ENCODE data around the gene MTMR2.
"Not testable (repeated sequence)": the region's sequence is repeated elsewhere in the genome, so short reads cannot be mapped to it uniquely, and the experiment has no call there.

Gene MTMR2

DNA sequence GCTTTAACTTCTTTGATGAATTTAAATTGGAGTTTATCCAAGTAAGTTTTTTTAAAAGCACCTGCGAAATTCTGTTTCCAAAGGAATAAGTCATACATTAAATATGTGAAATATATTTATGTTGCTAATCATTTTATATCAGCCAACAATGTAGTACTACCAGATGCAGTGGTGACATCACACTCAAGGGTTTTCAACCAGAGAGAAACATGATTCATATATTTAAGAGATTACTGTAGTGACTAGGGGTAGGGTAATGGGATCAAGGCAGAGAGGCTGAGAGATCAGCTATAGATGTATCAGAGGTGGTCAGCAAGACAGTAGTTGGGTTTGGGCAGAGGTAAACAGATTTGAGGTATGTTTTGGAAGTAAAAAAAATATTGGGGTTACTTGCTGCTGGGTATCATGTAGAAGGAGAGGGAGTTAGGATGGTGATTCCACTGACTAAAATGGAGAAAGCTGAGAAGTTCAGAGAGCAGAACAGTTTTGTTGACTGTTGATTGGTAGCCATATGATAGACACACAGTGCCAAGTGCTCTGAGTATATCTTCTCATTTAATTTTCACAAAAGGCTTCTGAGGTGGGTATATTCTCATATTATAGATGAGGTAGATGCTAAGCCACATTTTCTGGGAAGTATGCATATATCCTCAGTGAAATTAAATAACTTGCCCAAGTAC, 94.2 kb downstream of the MTMR2 start:
- no peak for DNase-seq (ENCODE audit: low read depth in 2 of 2, low spot score in 1 of 2)

DNA sequence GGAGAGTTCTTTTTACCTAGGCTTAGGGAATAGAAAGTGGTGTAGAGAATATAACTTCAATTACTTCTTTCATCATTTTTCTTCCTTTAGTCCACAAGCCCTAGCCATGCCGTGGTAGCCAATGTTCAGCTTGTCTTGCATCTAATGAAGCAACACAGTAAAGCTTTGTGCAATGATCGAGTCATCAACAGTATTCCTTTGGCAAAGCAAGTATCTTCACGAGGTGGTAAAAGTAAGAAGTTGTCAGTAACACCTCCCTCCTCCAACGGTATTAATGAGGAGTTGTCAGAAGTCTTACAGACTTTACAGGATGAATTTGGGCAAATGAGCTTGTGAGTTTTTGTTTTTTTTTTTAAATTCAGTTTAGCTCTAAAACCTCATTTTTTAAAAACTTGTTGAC, 96.2 kb downstream of the MTMR2 start:
- no peak for DNase-seq (ENCODE audit: low read depth in 2 of 2, low spot score in 1 of 2)

DNA sequence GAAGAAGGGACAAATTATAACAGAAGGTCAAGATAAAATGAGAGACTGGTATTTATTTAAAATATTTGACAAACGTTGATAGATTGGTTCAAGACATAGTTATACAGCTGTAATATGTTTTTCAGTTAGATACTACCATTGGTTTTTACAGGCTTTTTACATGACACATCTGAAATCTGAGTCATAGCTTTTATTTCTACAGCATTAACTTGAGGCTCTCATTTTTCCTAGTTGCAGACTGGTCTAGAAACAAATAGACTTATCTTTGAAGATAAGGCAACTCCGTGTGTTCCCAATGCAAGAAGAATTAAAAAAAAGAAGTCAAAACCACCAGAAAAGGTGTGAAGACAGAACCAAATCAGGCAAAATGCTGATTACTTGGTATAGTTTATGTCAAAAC, 102.3 kb downstream of the MTMR2 start:
- DNase-seq (ENCODE audit: low read depth in 2 of 2, low spot score in 1 of 2): no peak

DNA sequence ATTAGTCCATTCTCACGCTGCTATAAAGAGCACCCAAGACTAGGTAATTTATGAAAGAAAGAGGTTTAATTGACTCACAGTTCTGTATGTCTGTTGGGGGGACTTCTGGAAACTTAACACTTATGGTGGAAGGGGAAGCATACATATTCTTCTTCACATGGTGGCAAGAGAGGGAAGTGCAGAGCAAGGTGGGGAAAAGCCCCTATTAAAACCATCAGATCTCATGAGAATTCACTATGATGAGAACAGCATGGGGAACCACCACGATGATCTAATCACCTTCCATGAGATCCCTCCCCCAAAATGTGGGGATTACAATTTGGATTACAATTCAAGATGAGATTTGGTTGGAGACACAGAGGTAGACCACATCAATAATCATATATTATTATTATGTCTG, 107.9 kb downstream of the MTMR2 start:
- DNase-seq (ENCODE audit: low read depth in 2 of 2, low spot score in 1 of 2): no peak

DNA sequence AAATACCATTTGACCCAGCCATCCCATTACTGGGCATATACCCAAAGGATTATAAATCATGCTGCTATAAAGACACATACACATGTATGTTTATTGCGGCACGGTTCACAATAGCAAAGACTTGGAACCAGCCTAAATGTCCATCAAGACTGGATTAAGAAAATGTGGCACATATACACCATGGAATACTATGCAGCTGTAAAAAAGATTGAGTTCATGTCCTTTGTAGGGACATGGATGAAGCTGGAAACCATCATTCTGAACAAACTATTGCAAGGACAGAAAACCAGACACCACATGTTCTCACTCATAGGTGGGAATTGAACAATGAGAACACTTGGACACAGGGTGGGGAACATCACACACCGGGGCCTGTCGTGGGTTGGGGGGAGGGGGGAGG, 112.9 kb downstream of the MTMR2 start:
- DNase-seq (ENCODE audit: low read depth in 2 of 2, low spot score in 1 of 2): not testable (repeated sequence)

DNA sequence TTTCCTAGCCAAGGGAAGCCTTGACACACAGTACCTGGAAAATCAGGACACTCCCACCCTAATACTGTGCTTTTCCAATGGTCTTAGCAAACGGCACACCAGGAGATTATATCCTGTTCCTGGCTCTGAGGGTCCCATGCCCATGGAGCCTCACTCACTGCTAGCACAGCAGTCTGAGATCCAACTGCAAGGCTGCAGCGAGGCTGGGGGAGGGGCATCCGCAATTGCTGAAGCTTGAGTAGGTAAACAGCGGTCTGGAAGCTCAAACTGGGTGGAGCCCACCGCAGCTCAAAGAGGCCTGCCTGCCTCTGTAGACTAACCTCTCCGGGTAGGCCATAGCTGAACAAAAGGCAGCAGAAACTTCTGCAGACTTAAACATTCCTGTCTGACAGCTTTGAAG, 117.4 kb downstream of the MTMR2 start:
- DNase-seq (ENCODE audit: low read depth in 2 of 2, low spot score in 1 of 2): not testable (repeated sequence)

DNA sequence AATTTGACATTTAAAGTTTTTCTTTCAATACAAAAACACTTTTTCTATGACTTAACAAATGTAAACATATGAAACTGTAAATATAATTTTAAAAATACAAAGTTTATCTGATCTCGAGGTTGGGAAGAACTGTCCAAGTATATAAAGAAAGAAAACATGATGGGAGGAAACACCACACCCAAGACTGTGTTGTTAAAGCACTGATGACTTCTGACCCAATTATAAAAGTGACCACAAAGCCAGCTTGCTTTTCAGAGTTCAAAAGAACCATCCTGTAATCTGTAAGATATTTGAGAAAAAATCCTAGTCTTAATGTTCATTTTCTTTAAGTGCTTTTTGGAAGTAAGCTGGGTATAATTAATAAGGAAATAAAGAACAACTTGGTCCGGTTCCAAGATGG, 118.0 kb downstream of the MTMR2 start:
- no peak for DNase-seq (ENCODE audit: low read depth in 2 of 2, low spot score in 1 of 2)

DNA sequence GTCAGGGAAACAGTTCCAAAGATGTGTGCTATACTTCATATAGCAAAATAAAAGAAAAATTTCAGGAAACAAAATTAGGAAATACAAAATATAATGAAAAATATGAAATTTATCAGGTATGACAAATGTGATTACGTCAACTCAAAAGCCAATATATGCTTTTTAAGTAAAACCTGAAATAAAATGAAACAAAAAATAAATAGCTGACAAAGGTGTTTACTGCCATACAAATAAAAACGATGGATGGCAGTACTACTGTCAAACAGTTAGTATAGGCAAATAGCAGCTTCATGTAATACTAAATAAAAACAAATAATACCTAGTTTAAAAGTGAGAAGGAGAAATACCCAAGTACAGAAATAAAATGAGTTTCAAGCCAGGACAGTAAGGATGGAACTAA, 119.9 kb downstream of the MTMR2 start:
- DNase-seq (ENCODE audit: low read depth in 2 of 2, low spot score in 1 of 2): no peak

DNA sequence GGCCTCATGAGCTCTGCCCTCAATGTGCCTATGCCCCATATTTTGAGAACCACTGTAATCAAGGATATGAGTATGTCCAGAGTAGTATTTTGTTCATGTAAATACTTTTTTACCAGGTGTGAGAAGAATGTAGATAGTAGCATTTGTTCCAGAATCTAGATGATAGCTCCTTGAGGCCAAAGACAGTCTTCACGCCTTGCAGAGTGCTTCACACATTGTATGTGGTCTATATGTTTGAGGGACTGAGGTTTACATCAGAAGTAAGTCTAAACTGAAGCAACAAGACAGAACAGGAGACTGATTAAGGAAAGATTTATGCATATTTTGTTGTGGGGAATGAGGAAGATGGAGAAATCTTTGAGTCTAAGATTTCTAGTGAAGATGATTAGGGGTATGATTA, 121.1 kb downstream of the MTMR2 start:
- DNase-seq (ENCODE audit: low read depth in 2 of 2, low spot score in 1 of 2): no peak

DNA sequence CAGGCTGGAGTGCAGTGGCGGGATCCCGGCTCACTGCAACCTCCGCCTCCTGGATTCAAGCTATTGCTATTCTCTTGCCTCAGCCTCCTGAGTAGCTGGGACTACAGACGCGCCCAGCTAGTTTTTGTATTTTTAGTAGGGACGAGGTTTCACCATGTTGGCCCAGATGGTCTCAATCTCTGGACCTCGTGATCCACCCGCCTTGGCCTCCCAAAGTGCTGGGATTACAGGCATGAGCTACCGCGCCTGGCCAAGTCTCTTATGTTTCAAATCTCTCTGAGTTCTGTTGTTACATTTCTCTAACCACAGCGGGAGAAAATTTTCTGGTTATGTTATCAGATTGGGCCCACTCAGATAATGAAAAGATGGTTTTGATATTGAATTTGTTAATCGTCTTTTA, 123.5 kb downstream of the MTMR2 start:
- no peak for DNase-seq (ENCODE audit: low read depth in 2 of 2, low spot score in 1 of 2)

DNA sequence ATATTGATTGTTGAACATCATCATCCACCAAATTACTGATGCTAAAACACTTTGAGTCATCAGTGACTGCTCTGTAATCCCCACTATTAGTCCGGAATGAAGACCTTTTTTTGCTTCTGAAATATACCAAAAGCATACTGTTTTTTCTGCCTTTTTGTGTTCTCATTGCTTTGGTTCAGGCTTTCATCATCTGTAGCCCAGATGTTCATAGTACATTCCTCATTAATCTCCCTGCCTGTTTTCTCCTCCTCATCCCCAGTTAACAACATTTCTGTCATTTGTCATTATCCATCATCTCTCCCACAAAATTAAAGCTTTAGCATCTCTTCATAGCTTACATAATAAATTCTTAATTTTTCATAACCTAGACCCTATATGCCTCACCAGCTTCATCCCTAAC, 124.4 kb downstream of the MTMR2 start:
- no peak for DNase-seq (ENCODE audit: low read depth in 2 of 2, low spot score in 1 of 2)

DNA sequence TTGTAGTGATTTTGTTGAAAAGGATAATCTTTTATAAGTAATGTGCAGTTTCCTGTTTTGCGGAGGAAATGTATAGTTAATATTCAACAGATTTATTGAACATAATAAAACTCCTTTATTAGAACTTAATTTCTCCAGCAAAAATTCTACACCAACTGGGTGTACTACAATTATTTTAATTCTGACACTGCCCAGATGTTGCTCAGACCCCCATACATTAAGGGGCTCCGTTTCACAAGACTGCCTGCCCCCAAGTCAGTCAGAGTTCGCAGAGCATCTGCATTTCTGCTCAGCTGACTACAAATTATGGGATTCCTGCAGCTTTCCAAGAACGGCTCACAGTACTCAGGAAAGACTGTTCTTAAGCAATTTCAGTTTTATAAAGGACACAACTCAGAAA, 127.4 kb downstream of the MTMR2 start:
- DNase-seq (ENCODE audit: low read depth in 2 of 2, low spot score in 1 of 2): no peak

DNA sequence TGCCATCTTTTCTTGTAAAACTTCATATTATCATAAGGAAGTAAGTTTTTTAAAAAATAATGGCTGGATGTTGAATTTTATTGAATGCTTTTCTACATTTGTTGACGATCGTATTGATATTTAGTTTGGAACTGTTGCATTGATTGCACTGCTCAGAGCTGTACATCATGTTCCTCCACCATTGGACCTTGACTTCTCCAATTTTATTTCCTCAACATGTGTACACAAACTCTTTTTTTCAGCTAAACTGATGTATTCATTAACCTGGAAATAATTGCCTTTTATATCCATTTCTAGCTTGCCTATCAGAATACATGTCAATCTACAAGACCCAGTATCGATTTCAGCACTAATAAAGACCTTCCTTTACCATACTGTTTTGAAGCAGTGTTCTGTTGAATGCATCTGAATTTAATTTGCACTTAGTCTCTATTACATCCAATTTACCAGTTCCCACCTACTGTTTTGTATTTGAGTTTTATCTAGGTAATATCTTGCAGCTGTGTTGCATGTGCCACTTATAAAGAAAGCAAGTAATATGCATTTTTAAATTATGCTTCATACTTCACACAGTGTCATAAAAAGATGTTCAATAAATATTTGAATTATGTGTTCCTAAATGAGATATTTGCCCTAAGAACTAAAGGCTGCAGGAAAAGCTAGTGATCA, 128.1 kb downstream of the MTMR2 start:
- no peak for DNase-seq (ENCODE audit: low read depth in 2 of 2, low spot score in 1 of 2)

DNA sequence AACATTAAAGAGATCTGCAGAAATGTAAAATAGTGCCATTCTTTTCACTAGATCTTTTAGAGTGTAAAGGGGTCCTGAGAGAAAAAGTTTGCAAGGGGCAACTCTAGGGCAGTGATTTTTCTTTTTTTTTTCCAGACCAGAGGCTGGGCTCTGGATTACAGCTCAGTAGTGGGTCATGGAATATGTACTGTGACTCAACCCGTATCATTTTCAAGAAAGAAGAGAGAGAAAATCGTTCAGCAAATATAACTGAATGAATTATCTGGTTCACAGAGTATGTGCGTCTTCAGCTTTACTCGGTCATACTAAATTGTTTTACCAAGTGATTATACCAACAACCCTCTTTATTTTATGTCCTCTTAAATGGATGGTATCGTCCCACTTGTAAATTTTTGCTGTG, 129.8 kb downstream of the MTMR2 start:
- DNase-seq (ENCODE audit: low read depth in 2 of 2, low spot score in 1 of 2): no peak

DNA sequence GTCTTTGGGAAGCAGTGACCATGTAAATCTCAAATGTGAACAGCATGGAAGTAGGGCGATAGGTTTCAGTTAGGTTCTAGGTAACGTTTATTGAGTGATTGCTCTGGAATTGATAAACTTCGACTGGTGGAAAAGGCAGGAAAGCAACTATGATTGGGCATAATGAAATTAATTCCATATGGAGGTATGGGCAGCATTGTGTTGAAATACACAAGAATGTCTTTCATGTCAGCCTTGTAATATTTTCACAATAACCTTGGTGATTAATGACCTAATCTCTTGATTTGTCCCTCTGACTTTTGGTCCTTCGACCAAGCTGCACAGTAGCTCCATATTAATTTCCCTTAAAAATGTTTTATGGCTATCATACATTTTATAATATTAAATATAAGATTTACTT, 130.8 kb downstream of the MTMR2 start:
- DNase-seq (ENCODE audit: low read depth in 2 of 2, low spot score in 1 of 2): no peak

DNA sequence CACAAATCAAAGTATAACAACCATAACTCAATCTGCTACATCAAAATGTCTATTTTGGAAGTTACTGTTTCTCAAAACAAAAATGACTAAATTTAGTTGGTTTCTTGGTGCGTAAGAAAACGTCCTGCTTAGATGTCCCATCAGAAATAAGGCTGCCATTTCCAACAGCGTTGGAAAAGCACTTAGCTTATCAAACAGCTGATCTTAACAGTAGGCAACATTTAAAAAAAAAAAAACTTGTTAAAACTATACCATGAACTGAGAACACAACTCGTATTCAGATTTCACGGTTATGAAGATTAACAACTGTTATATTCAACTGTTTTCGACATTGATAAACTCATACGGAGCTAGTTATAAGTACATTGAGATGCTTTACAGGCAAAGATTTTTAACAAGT, 131.2 kb downstream of the MTMR2 start:
- no peak for DNase-seq (ENCODE audit: low read depth in 2 of 2, low spot score in 1 of 2)

DNA sequence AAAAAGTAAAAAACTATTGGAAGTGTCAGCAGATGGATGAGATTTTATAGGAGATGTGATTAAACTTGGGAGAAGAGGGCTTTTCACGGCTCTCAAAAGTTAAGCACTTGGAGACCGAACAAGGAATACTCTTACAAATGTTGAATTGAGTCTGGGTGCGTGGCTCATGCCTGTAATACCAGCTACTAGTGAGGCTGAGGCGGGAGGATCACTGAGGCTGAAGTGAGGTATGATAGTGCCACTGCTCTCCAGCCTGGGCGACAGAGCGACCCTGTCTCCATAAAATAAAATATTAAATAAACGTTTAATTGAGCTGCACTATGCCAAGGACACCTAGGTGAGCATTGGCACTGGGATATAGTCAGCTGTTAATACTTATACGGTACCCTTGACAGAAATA, 131.7 kb downstream of the MTMR2 start:
- no peak for DNase-seq (ENCODE audit: low read depth in 2 of 2, low spot score in 1 of 2)

DNA sequence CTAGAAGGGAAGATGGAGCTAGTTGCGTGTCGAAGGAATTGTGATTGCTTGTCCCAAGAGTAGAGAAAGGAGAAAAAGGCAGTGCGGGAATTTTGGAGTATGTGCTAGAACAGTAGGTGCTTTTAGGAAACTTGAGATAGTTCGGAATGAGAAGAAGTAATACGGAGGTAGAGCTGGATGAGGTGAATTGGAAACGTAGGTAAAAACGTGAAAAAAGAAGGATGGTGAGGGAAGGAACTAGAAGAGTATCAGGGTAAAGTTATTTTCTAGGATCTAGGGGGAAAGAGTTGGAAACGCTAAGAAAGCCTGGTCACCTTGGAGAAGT, 132.2 kb downstream of the MTMR2 start:
- DNase-seq (ENCODE audit: low read depth in 2 of 2, low spot score in 1 of 2): no peak

DNA sequence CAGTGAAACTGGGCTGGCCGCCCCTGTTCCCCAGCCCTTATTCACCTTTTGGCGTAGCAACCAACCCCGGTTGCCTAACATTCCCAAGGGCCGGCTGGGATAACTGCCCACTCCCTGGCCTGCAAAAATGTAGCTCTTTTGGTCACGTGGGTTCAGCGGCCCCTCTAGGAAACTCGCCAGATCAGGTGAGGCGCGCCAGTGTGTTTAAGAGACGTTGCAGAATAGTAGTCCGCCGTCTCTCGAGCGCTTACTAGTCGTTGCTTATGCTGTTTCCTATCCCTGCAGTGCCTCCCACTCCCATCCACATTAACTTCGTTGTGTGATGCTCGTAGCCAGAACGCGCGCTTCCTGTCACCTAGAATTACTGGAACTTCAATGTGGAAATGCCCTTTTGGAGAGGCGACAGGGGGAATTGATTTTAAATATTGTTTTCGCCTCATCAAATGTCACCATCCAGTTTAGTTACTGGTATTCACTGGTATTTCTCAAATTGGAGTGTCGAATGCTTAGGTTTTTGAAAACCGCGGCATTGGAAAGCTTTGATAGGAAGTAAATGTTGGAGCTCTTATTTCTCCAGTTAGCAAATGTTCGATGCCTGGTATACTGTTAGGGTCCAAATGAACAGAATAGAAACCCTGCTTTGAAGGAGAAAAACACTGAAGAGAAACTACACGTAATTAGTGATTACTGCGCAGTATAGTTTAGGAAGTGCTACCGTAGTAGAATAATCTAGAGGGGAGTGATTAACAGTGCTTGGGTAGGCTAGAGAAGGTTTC, 132.8 kb downstream of the MTMR2 start:
- DNase-seq (ENCODE audit: low read depth in 2 of 2, low spot score in 1 of 2): peak in 1 of 2 donors; percentile 27

DNA sequence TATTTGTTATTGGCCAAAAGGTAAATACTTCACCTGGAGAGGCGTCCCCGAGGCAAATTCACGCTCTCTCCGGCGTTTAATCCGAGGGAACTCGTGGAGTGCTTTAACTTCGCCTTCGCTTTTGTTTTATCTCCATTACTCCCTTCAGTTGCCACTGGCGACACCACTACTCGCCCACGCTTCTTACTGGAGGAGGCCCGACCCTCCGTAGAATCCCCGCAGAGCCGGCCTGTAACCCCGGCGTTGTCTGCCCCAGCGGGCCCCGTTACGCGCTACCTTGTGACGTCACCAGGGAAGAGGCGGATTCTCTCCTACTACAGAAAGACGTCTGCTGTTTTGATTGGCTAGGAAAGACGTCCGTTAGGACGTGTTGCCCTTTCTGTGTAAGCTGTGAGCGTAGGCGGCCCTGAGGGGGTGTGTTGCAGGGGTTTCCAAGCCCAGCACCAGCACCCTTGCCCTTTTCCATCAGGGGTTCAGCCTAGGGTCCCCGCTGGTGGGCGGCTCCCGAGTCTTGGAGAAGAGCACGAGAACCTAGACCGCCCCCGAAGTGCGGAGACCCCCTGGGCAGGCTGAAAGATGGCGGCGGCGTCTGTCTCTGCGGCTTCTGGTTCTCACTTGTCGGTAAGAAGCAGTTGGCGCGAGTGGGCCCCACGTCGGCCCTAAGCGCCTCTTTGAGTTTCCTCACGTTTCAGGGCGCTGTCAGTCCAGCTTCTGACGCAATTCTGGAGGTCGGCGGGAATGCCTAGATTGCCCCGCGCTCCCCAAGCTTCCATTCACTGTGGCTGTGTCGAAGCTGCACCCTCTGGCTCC, 133.6 kb downstream of the MTMR2 start, which contains the start of gene CEP57:
Gene CEP57 (plus strand): TSS at position 376 of the 810 bp plus-strand sequence. CDS start 201 bp downstream, at position 577.
- peak; percentile 85 to 88 for DNase-seq (ENCODE audit: low read depth in 2 of 2, low spot score in 1 of 2)

DNA sequence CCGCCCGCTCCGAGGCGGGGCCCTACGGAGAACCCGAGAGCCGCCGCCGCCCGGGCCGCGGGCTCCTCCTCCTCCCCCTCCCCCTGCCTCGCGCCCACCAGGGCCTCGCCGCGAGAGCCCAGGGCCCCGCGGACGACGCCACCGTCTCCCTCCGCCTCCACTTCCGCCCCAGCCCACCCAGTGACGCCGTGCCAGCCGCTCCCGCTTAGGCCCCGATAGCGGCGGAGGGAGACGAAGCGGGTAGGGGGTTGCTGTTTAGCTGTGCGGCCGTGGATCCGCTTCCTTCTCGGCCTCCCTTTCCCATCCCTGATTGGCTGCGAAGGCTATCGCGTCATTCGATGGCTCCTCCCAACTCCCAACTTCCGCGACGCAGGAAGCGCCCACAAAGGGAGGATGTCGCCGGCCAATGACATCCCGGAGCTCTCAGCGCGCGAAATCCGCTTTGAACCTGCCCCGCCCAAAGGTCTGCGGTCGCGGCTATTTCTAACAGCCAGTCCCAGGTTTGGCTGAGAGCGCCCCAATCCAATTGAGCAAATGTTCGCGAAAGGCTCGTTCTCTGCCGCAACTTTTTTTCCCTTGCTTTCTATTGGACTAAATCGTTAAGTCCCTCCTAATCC, 134.3 kb downstream of the MTMR2 start, which contains the start of gene FAM76B:
Gene FAM76B (minus strand): TSS at position 277 of the 617 bp plus-strand sequence. CDS start 304 bp downstream, outside the sequence.
- peak; percentile 90 to 94 for DNase-seq (ENCODE audit: low read depth in 2 of 2, low spot score in 1 of 2)

Data from stimulated activated CD8-positive, alpha-beta memory T cell treated with anti-CD3 and anti-CD28 coated beads, Interleukin-4, amount 100 ng/mL, for 1 hour (primary cell).